Gastrocnemius medialis (tissue), 4 donors: Measurements from ENCODE around the gene TAPBP. TPM values are rescaled to one million over a fixed set of nuclear protein-coding genes. Genes with fewer than 3 reads are reported as not detected.
"Not testable (repeated sequence)": the region's sequence is repeated elsewhere in the genome, so short reads cannot be mapped to it uniquely, and the experiment has no call there.

ENCODE experiments used
- ATAC-seq, 2 donors: fragments of 150-250 bp; one replicate each; pipeline ENCODE4 v1.9.1; 2016
- DNase-seq, 2 donors: peaks; one replicate each; pipeline ENCODE4 v3.0.0-alpha.2; 2019
- H3K27ac ChIP-seq, 4 donors: fragments of 200-600 bp; sonication (generic); 1 replicate in 1 of 4; 2 replicates in 3 of 4; pipeline ENCODE4 v1.5.1; 2016 to 2018; ENCODE audit warnings: mild to moderate bottlenecking in 2 of 4, moderate library complexity in 1 of 4
- H3K27me3 ChIP-seq, 3 donors: fragments of 200-600 bp; sonication (generic) in 2 of 3; 1 replicate in 1 of 3; 2 replicates in 2 of 3; pipeline versions ENCODE4 v1.5.1 to v1.6.0; 2016 to 2019; ENCODE audit warnings: mild to moderate bottlenecking in 1 of 3, moderate library complexity in 1 of 3
- H3K36me3 ChIP-seq, 2 donors: fragments of 200-600 bp; sonication (generic) in 1 of 2; one replicate each; pipeline ENCODE4 v1.5.1; 2017 to 2018
- H3K4me1 ChIP-seq, 2 donors: fragments of 200-600 bp; sonication (generic) in 1 of 2; one replicate each; pipeline ENCODE4 v1.5.1; 2016 to 2017; ENCODE audit warnings: mild to moderate bottlenecking in 2 of 2
- H3K4me3 ChIP-seq, 4 donors: fragments of 200-600 bp; sonication (generic) in 3 of 4; 1 replicate in 1 of 4; 2 replicates in 3 of 4; pipeline ENCODE4 v1.5.1; 2016 to 2019; ENCODE audit warnings: mild to moderate bottlenecking in 2 of 4
- H3K9me3 ChIP-seq, 3 donors: fragments of 200-600 bp; sonication (generic) in 2 of 3; 1 replicate in 1 of 3; 2 replicates in 2 of 3; pipeline ENCODE4 v1.5.1; 2016 to 2019
- POLR2A ChIP-seq, 2 donors: fragments of 450-650 bp; IDR thresholded peaks; one replicate each; pipeline ENCODE4 v1.6.1; 2017; ENCODE audit warnings: antibody characterized with exemption in 2 of 2, mild to moderate bottlenecking in 2 of 2, moderate library complexity in 2 of 2
- in situ Hi-C, 4 donors: fragments of 200-750 bp; cut with MboI; loops; one replicate each; pipeline versions ENCODE4 v1.15.0 to v1.8.0; 2017; ENCODE audit warnings: low sequenced_read_pairs in 4 of 4
- intact Hi-C: fragments of 100-400 bp; cut with DNase I; formaldehyde crosslinking; loops from one replicate; pipeline ENCODE4 v1.15.1; 2023; ENCODE audit warnings: low total_unique reads
- total RNA-seq, 4 donors: library from RNA; depleted of rRNA; stranded (reverse); fragments of >200 nt; gene quantifications; one replicate each; pipeline versions ENCODE4 v1.1.0 to v1.2.3, GENCODE V29; 2016
- TF ChIP-seq, protein P1 (sequence below), 5 experiments: fragments of 450-650 bp in 3 of 5; fragments of 200-600 bp in 2 of 5; sonication (generic) in 2 of 5; IDR thresholded peaks in 4 of 5; conservative IDR thresholded peaks in 1 of 5; 1 replicate in 4 of 5; 2 replicates in 1 of 5; pipeline ENCODE4 v1.5.1; 2016 to 2019; ENCODE audit warnings: antibody characterized with exemption in 5 of 5, mild to moderate bottlenecking in 3 of 5, moderate library complexity in 3 of 5

TAPBP gene
- total RNA-seq, 4 donors from 2014 or later = 15.9 to 42.4 (median 36.5) TPM

GRCh38 chr6:33288921-33289783 lies 24.7 kb downstream of the TAPBP start, which contains the start of the genes PFDN6 and WDR46:
PFDN6 (plus strand) TSS chr6:33289601; CDS start chr6:33289857, 256 bp downstream.
WDR46 (minus strand) TSS chr6:33289239; CDS start chr6:33289170, 69 bp downstream.
- TF ChIP-seq, protein P1, sequence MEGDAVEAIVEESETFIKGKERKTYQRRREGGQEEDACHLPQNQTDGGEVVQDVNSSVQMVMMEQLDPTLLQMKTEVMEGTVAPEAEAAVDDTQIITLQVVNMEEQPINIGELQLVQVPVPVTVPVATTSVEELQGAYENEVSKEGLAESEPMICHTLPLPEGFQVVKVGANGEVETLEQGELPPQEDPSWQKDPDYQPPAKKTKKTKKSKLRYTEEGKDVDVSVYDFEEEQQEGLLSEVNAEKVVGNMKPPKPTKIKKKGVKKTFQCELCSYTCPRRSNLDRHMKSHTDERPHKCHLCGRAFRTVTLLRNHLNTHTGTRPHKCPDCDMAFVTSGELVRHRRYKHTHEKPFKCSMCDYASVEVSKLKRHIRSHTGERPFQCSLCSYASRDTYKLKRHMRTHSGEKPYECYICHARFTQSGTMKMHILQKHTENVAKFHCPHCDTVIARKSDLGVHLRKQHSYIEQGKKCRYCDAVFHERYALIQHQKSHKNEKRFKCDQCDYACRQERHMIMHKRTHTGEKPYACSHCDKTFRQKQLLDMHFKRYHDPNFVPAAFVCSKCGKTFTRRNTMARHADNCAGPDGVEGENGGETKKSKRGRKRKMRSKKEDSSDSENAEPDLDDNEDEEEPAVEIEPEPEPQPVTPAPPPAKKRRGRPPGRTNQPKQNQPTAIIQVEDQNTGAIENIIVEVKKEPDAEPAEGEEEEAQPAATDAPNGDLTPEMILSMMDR (IDR thresholded peaks at IDR 0.05 in 4 of 5, conservative IDR thresholded peaks at IDR 0.05 in 1 of 5) = no peak
- TF ChIP-seq POLR2A (IDR thresholded peaks at IDR 0.05) = peak; percentile 41 to 64
- no peaks in the 10 kb centered on the region for H3K9me3 ChIP-seq
- intact Hi-C loops (loop anchor here (1.0 to 5.0 kb wide), 5 partner anchors 9 to 138 kb away; partner anchors contain the start of genes RGL2 and RPS18), in situ Hi-C loops (loop anchor here in 1 of 4 donors (25.0 kb wide), 1 partner anchor 1427 kb away; the partner anchor contains the start of gene NEU1)
- peak; percentile 77 to 83 for DNase-seq
- peaks cover 18% of the 10 kb centered on the region in 2 donors for H3K4me1 ChIP-seq
- peak; percentile 98 to 99 for ATAC-seq
- H3K27ac ChIP-seq = peak within 1 kb of the TSS; percentile 84 to 92 (median 86)
- H3K27me3 ChIP-seq = no peaks in the 10 kb centered on the region
- H3K4me3 ChIP-seq = peak within 1 kb of the TSS; percentile 62 to 89 (median 66)
- H3K36me3 ChIP-seq = peaks cover 2 to 77% of the 10 kb centered on the region in 2 donors

DNA sequence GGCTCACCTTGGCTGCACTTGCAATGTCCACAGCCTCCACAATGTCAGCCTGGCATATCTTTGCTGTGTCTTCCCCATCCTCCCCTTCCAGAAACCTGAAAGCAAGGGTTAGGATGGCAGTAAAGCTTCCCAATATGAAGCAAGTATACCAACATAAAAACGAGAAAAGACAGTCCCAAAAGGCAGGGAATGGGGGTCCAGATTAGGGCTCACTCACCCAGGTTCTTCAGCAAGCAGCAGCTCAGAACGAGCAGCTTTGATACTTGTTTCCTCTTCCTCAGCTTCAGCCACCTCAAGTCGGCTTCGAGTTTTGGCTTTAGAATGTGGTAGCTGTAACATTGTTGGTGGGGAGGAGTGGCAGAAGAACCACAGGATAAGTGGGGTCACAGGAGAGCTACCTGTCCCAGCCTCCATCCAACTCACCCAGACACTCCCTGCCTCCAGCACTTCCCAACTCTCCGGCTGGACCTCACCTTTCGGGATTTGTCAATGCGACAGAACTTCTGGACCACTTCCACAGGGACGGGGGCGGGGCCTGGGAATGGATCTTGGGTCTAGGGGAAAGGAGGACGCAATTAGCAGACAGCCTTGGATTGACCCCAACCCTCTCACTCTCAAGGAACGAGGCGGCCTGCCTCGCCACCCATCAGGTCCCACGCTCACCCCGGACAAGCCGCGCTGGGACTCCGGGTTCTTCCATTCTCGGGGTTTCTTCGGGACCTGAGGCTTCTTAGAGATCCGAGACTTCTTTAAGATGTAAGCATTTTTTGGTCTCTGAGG lies 25.5 kb downstream of the TAPBP start:
- Histone ChIP-seq H3K4me1 (peaks cover 18% of the 10 kb centered on the region in 2 donors), H3K9me3 (no peaks in the 10 kb centered on the region), H3K4me3 (peak overlapping the region; percentile 62 to 89 (median 66)), H3K27me3 (no peaks in the 10 kb centered on the region), H3K27ac (peak overlapping the region; percentile 84 to 92 (median 86)), H3K36me3 (peaks cover 2 to 75% of the 10 kb centered on the region in 2 donors)
- no peak for ATAC-seq
- in situ Hi-C loops (loop anchor here in 1 of 4 donors (25.0 kb wide), 1 partner anchor 1426 kb away; the partner anchor contains the start of gene NEU1), intact Hi-C loops (loop anchor here (5.0 kb wide), 1 partner anchor 139 kb away; no protein-coding TSS in a partner anchor)
- TF ChIP-seq POLR2A (IDR thresholded peaks at IDR 0.05) = no peak
- TF ChIP-seq, protein P1 (IDR thresholded peaks at IDR 0.05 in 4 of 5, conservative IDR thresholded peaks at IDR 0.05 in 1 of 5) = no peak
- no peak for DNase-seq

- Histone ChIP-seq H3K9me3 (no peaks in the 10 kb centered on the region), H3K4me1 (peaks cover 18% of the 10 kb centered on the region in 2 donors), H3K27ac (no peak overlapping the region), H3K36me3 (peaks cover 2 to 69% of the 10 kb centered on the region in 2 donors), H3K4me3 (no peak overlapping the region), H3K27me3 (no peaks in the 10 kb centered on the region)
- in situ Hi-C loops (loop anchor here in 1 of 4 donors (25.0 kb wide), 1 partner anchor 1425 kb away; the partner anchor contains the start of gene NEU1), intact Hi-C loops (loop anchor here (5.0 kb wide), 1 partner anchor 140 kb away; no protein-coding TSS in a partner anchor)
- ATAC-seq = no peak
- no peak for TF ChIP-seq POLR2A (IDR thresholded peaks at IDR 0.05)
- TF ChIP-seq, protein P1 (IDR thresholded peaks at IDR 0.05 in 4 of 5, conservative IDR thresholded peaks at IDR 0.05 in 1 of 5) = no peak
- no peak for DNase-seq
These were observed 26.6 kb downstream of the TAPBP start for GRCh38 chr6:33286946-33287914.

GRCh38 chr6:33285214-33285613 lies 28.7 kb downstream of the TAPBP start:
- DNase-seq, H3K27me3 ChIP-seq, H3K4me3 ChIP-seq, ATAC-seq, H3K9me3 ChIP-seq, H3K27ac ChIP-seq: not testable (repeated sequence)
- in situ Hi-C loops (loop anchor here in 1 of 4 donors (25.0 kb wide), 1 partner anchor 1423 kb away; the partner anchor contains the start of gene NEU1), intact Hi-C loops (loop anchor here (5.0 kb wide), 1 partner anchor 142 kb away; no protein-coding TSS in a partner anchor)
- peaks cover 15% of the 10 kb centered on the region in 2 donors for H3K4me1 ChIP-seq
- H3K36me3 ChIP-seq = peaks cover 0 to 59% of the 10 kb centered on the region in 2 donors
